Duodenal mucosa (tissue), 2 donors: Measurements from ENCODE around the gene ARHGAP45.

Experiments
- H3K27ac ChIP-seq: one replicate; pipeline ENCODE4 v1.7.0; 2013; ENCODE audit warnings: low read depth, low read length
- H3K27me3 ChIP-seq, 2 donors: one replicate each; pipeline ENCODE4 v1.7.0; 2013; ENCODE audit warnings: low read length in 2 of 2, control low read depth in 1 of 2; ENCODE audit not compliant: insufficient read depth in 2 of 2, control insufficient read depth in 1 of 2
- H3K36me3 ChIP-seq, 2 donors: one replicate each; pipeline ENCODE4 v1.7.0; 2013; ENCODE audit warnings: low read length in 2 of 2, control low read depth in 1 of 2; ENCODE audit not compliant: insufficient read depth in 2 of 2, control insufficient read depth in 1 of 2
- H3K4me1 ChIP-seq, 2 donors: one replicate each; pipeline ENCODE4 v1.7.0; 2013; ENCODE audit warnings: low read length in 2 of 2, control low read depth in 1 of 2; ENCODE audit not compliant: insufficient read depth in 2 of 2, control insufficient read depth in 1 of 2
- H3K4me3 ChIP-seq, 2 donors: one replicate each; pipeline ENCODE4 v1.7.0; 2013; ENCODE audit warnings: low read length in 2 of 2, low read depth in 1 of 2
- H3K9ac ChIP-seq, 2 donors: one replicate each; pipeline ENCODE4 v1.7.0; 2013; ENCODE audit warnings: low read length in 2 of 2, low read depth in 1 of 2
- H3K9me3 ChIP-seq, 2 donors: one replicate each; pipeline ENCODE4 v1.7.0; 2013; ENCODE audit warnings: low read length in 2 of 2, control low read depth in 1 of 2; ENCODE audit not compliant: control insufficient read depth in 1 of 2

The ARHGAP45 gene

DNA sequence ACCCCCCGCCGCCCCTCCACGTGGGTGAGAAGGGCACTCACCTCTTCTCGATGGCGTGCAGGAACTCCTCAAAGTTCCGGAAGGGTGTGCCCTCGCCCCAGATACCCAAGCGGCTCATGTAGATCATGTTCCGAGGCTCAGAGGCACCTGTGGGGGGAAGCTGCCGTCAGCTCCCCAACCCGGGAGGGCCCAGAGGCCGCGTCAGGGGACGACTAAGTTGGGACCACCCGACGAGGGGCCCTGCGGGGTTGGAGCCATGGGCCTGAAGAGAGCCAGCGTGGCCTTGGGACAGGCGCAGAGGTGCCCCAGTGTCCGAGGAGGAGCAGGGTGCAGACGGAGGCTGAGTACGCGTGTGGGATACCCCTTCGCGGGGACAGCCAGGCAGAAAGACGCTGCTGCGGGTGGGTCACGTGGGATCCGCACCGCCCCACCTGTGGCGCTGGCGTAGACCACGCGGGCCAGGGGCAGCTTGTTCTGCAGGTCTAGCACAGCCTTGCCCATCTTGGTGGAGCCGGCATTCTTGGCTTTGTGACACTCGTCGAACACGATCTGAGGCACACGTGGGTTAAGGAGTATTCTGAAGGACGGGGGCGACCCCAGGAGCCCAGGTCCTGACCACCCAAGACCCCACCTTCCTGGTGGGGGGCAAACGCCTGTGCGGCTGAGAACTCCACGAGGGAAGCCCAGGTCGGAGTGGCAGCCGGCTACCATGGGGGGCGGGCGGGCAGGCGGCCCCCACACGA lies 52.7 kb downstream of the ARHGAP45 start:
- no peaks in the 10 kb centered on the region for H3K4me1 ChIP-seq
- no peak overlapping the region for H3K4me3 ChIP-seq
- H3K9me3 ChIP-seq = no peaks in the 10 kb centered on the region
- no peaks in the 10 kb centered on the region for H3K27me3 ChIP-seq
- H3K27ac ChIP-seq = no peak overlapping the region
- peaks cover 29 to 83% of the 10 kb centered on the region in 2 donors for H3K36me3 ChIP-seq
- no peak overlapping the region for H3K9ac ChIP-seq

DNA sequence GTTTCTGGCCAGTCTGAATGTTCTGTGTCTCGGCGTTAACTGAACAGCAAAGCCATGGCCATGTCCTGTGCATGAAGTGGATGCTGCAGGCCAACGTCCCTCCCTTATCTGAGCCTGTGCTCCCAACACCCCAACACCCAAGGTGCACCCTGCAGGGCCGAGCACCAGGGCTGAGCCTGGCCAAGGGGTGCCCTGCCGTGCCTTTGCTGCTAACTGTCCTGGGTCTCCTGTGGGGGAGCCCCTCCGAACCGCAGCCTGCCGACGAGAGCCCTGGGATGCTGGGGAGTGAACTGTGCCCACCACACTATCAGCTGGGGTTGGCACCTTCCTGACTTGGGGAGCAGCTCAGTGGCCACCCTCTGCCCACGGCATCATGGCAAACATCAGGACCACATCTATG lies 54.4 kb downstream of the ARHGAP45 start:
- Histone ChIP-seq H3K27me3 (no peaks in the 10 kb centered on the region), H3K9me3 (no peaks in the 10 kb centered on the region), H3K4me3 (no peak overlapping the region), H3K4me1 (no peaks in the 10 kb centered on the region), H3K9ac (no peak overlapping the region), H3K27ac (no peak overlapping the region), H3K36me3 (peaks cover 28 to 89% of the 10 kb centered on the region in 2 donors)

DNA sequence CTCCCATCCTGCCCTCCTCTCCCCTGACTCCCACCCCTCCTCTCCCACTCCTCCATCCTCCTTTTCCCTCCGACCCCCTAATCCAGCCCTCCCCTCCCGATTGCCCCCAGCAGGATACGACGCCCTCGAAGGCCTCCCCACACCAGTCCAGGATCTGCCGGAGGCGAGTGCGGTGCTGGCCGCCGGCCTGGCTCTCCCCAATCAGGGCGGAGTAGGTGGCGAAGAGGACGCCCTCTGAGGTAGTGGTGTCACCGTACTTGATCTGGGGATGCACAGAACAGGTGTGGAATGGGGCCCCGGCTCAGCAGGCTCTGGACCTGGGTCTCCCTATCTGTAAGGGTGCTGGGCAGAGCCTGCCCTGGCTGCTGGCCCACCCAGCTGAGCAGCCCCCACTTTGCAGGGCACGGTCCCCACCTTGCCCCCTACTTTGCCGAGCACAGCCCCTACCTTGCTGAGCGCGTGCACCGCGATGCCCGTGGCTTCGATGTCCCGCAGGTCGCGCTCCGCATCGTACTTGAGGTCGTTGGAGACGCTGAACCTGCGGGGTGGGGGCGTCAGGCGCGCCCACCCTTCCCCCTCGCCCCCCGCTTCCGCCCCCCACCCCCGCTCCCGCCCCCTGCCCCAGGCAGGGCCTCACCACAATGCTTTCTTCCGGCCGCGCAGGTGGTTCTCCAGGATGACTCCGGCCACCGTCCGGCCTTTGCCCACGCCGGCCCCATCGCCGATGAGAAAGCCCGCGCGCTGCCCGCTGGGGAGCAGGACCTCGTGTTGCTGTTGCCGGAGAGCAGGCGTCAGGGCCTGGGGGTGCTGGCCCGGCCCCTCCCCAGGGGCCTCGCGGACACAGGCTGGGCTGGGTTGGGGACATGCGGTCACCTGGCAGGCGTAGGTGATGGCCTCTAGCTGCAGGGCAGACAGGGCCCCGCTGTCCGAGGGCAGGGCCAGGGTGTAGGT lies 55.3 kb downstream of the ARHGAP45 start:
- Histone ChIP-seq H3K9me3 (no peaks in the 10 kb centered on the region), H3K9ac (no peak overlapping the region), H3K4me3 (no peak overlapping the region), H3K27me3 (no peaks in the 10 kb centered on the region), H3K4me1 (no peaks in the 10 kb centered on the region), H3K27ac (no peak overlapping the region), H3K36me3 (peaks cover 28 to 89% of the 10 kb centered on the region in 2 donors)

DNA sequence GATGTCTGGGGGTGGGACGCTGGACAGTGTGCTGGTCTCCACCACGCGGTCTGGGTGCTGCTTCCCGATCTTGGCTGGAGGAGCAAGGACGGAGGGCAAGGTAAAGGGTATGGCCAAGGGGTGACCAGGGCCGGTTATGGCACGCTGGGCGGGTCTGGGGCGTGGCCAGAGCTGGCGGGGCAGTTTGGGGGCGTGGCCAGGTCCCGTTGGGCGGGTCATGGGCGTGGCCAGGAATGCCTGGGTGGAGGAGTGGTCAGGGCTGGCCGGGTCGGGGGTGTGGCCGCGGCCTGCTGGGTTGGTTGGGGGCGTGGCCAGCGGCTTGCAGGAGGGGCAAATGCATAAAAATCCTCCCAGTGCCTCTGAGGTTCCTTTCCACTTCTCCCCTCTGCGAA lies 56.0 kb downstream of the ARHGAP45 start:
- peaks cover 32 to 86% of the 10 kb centered on the region in 2 donors for H3K36me3 ChIP-seq
- H3K9ac ChIP-seq = no peak overlapping the region
- no peaks in the 10 kb centered on the region for H3K27me3 ChIP-seq
- no peaks in the 10 kb centered on the region for H3K9me3 ChIP-seq
- H3K27ac ChIP-seq = no peak overlapping the region
- H3K4me3 ChIP-seq = no peak overlapping the region
- no peaks in the 10 kb centered on the region for H3K4me1 ChIP-seq

DNA sequence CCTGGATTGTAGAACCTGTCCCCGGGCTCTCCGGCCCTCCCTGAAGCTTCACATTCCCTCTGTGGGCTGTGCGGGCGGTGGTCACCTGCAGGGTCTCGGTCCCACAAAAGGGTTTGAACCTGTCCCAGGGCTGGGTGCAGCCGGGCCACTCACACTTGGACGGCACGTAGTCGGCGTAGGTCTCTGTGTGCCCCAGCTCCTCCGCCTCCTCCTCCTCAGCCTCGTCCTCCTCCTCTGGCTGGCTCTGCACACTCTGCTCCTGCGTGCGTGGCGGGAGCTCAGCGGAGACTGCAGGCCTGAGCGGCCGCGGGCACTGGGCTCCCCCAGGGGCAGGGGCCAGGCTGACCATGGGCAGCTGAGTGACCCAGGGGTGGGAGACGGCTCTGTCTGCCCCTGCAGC lies 56.4 kb downstream of the ARHGAP45 start:
- H3K4me3 ChIP-seq = no peak overlapping the region
- H3K4me1 ChIP-seq = no peaks in the 10 kb centered on the region
- H3K27ac ChIP-seq = no peak overlapping the region
- no peaks in the 10 kb centered on the region for H3K27me3 ChIP-seq
- no peaks in the 10 kb centered on the region for H3K9me3 ChIP-seq
- H3K9ac ChIP-seq = no peak overlapping the region
- peaks cover 32 to 82% of the 10 kb centered on the region in 2 donors for H3K36me3 ChIP-seq

DNA sequence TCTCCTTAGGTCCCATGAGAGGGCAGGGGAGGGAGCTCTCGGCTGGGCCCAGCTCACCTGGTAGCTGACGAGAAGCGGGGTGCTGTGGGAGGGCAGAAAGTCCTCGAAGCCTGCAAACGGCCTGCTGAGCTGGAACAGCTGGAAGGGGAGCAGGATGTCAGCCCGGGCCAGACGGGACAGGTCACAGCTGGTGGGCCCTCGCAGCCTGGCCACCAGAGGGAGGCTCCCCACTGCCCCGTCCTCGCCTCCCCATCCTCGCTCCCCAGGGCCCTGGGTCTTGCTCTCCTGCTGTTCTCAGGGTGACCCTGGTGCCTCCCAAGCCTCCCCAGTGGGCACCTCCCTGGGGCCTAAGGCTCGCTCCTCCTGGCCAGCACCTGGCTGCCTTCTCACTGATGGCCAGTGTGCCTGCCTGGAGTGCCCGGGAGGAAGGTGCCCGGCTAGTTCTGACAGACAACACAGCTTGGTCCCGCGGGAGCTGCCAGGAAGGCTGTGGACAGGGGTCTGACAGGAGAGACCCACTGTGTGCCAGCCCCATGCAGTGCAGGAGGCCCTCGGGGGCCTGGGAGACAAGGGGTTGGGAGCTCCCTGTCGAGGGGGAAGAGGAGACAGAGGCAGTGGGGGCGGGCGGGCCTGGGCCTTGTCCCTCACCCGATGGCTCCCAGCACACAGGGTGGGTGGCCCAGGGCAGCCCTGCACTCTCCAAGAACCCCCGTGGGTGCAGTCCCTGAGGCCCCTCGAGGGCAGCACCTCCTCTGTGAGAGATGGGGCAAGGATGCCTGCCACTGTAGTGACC lies 57.1 kb downstream of the ARHGAP45 start:
- H3K4me1 ChIP-seq = no peaks in the 10 kb centered on the region
- H3K27ac ChIP-seq = no peak overlapping the region
- no peak overlapping the region for H3K9ac ChIP-seq
- no peak overlapping the region for H3K4me3 ChIP-seq
- peaks cover 32 to 76% of the 10 kb centered on the region in 2 donors for H3K36me3 ChIP-seq
- H3K27me3 ChIP-seq = no peaks in the 10 kb centered on the region
- no peaks in the 10 kb centered on the region for H3K9me3 ChIP-seq

DNA sequence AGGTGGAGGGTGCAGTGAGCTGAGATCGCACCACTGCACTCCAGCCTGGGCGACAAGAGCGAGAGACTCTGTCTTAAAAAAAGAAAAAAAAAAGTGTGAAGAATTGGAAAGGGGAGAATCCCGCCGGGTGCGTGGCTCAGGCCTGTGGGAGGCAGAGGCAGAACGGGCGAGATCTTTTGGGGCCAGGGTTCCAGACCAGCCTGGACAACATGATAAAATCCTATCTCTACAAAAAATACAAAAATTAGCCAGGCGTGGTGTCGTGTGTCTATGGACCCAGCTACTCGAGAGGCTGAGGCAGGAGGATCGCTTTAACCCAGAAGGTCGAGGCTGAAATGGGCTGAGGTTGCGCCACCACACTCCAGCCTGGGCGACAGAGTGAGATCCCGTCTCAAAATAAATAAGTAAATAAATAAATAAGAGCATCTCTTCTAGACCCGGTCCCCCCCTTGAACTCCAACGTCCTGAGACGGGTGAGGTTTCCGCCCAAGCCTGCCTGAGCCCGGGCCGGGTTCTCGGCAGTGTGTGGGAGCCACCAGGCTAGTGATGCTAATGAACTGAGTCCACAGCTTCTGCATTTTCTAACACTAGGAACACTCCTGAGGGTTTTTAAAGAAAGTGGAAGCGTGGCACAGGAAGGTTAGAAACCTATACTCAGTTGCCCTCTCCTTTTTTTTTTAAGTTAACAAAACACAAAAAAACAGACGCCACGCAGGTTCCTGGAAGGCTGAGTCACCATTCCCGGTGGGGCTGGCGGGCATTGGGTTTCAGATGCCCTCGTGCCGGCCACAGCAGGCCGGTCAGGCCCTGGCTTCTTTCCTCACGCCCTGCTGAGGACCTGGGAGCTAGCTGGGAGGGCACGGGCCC lies 58.9 kb downstream of the ARHGAP45 start:
- H3K9ac ChIP-seq = no peak overlapping the region
- no peak overlapping the region for H3K27ac ChIP-seq
- no peak overlapping the region for H3K4me3 ChIP-seq
- H3K4me1 ChIP-seq = peaks cover 10 to 12% of the 10 kb centered on the region in 2 donors
- H3K9me3 ChIP-seq = no peaks in the 10 kb centered on the region
- H3K27me3 ChIP-seq = no peaks in the 10 kb centered on the region
- peaks cover 25 to 59% of the 10 kb centered on the region in 2 donors for H3K36me3 ChIP-seq

DNA sequence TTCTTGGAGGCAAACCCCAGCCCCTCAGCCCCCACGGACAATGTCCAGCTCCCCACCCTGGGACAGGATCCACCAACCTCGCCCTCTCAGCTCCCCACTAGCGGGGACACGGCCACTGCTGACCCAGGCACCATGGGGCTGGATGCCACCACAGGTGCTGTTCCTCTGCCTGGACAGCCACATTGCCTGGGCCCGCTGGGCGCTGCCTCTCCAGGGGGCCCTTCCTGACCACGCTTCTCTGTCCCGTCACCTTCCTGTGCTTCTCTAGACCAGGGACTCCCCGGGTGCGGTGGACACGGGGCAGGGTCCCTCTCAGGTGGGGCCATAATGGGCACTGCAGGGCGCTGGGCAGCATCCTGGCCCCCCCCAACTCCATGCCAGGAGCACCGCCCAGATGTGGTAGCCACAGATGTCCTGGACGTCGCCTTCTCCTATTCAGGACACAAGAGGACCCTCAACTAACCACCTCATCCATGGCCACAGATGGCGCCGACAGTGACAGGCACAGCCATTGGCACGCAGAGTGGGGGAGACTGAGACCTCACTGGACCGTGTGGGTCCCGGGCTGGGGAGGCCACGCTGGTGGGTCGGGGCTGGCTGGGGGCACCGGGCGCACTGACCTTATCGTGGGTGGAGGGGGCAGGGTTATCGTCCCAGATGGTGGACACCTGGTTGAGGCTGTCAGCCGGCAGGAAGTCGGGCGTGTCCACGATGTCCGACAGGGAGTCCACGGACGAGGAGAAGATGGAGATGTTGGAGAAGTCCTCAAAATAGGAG lies 60.2 kb downstream of the ARHGAP45 start:
- H3K4me1 ChIP-seq = peaks cover 17 to 21% of the 10 kb centered on the region in 2 donors

DNA sequence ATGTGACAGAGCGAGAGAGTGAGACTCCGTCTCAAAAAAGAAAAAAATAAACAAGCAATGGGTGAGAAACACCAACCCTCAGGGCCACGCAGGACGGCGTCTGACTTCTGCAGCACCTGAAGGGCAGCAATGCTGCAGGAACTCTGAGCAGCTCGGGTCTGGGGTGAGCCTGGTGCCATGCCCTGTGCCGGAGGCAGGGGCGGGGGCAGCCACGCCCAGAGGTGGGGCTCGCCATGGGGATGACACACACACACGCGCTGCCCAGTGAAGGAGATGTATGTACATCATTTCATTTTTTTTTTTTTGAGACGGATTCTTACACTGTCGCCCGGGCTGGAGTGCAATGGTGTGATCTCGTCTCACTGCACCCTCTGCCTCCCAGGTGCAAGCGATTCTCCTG lies 61.1 kb downstream of the ARHGAP45 start:
- peaks cover 13 to 39% of the 10 kb centered on the region in 2 donors for H3K36me3 ChIP-seq
- H3K4me3 ChIP-seq = no peak overlapping the region
- no peak overlapping the region for H3K27ac ChIP-seq
- no peak overlapping the region for H3K9ac ChIP-seq
- no peaks in the 10 kb centered on the region for H3K9me3 ChIP-seq
- H3K27me3 ChIP-seq = no peaks in the 10 kb centered on the region
- peaks cover 25 to 30% of the 10 kb centered on the region in 2 donors for H3K4me1 ChIP-seq

More for the DNA sequence above, 60.2 kb downstream of the ARHGAP45 start:
- H3K27ac ChIP-seq = no peak overlapping the region
- H3K9me3 ChIP-seq = no peaks in the 10 kb centered on the region
- H3K9ac ChIP-seq = no peak overlapping the region
- peaks cover 18 to 46% of the 10 kb centered on the region in 2 donors for H3K36me3 ChIP-seq
- H3K4me3 ChIP-seq = no peak overlapping the region
- H3K27me3 ChIP-seq = no peaks in the 10 kb centered on the region
